OCI-LY3 (cell line): ENCODE measurements around the gene ZSWIM6.
"Not testable (repeated sequence)": the region's sequence is repeated elsewhere in the genome, so short reads cannot be mapped to it uniquely, and the experiment has no call there.

Source experiments
- H2AFZ ChIP-seq: fragments of 200-600, 300-600 bp; shearing (Covaris generic); 2 replicates; pipeline ENCODE4 v1.6.0; 2014; ENCODE audit warnings: antibody characterized with exemption, low read depth, low read length
- H3K27ac ChIP-seq: fragments of 200-600, 300-600 bp; sonication (generic); 2 replicates; pipeline ENCODE4 v1.5.1; 2014; ENCODE audit warnings: mild to moderate bottlenecking, low read length, moderate library complexity, mixed read lengths
- H3K27me3 ChIP-seq: fragments of 200-600, 300-600 bp; sonication (generic); 2 replicates; pipeline ENCODE4 v1.6.1; 2014; ENCODE audit warnings: low read depth, low read length, mixed read lengths
- H3K36me3 ChIP-seq: fragments of 200-600, 300-600 bp; sonication (generic); replicated peaks from 2 replicates; pipeline ENCODE3; 2014; ENCODE audit warnings: low read depth, low read length, mixed read lengths
- H3K4me1 ChIP-seq: fragments of 300-600, 200-600 bp; sonication (generic); 2 replicates; pipeline ENCODE4 v1.6.1; 2014; ENCODE audit warnings: low read length, mixed read lengths
- H3K4me2 ChIP-seq: fragments of 200-600, 300-600 bp; sonication (generic); 2 replicates; pipeline ENCODE4 v1.6.1; 2014; ENCODE audit warnings: low read length, mixed read lengths
- H3K4me3 ChIP-seq: fragments of 300-600, 200-600 bp; sonication (generic); 2 replicates; pipeline ENCODE4 v1.5.1; 2014; ENCODE audit warnings: antibody characterized with exemption, mild to moderate bottlenecking, low read length, moderate library complexity
- H3K79me2 ChIP-seq: fragments of 300-600, 200-600 bp; shearing (Covaris generic); 2 replicates; pipeline ENCODE4 v1.6.1; 2014; ENCODE audit warnings: mild to moderate bottlenecking, low read length, mixed read lengths
- H3K9ac ChIP-seq: fragments of 300-600, 200-600 bp; shearing (Covaris generic); 2 replicates; pipeline ENCODE4 v1.6.0; 2014; ENCODE audit warnings: mild to moderate bottlenecking, low read length, moderate library complexity
- H3K9me3 ChIP-seq: fragments of 200-600, 300-600 bp; shearing (Covaris generic); 2 replicates; pipeline ENCODE4 v1.6.1; 2014; ENCODE audit warnings: low read length, mixed read lengths; ENCODE audit not compliant: insufficient read depth
- H4K20me1 ChIP-seq: fragments of 200-600, 300-600 bp; sonication (generic); 2 replicates; pipeline ENCODE4 v1.6.1; 2016; ENCODE audit warnings: low read length, mixed read lengths; ENCODE audit not compliant: insufficient read depth
- CTCF ChIP-seq: fragments of 200-600, 300-600 bp; sonication (generic); IDR thresholded peaks from 2 replicates; pipeline ENCODE4 v1.5.1; 2014; ENCODE audit warnings: antibody characterized with exemption, low read length, low read depth
- EZH2phosphoT487 ChIP-seq: fragments of 200-600 bp; shearing (Covaris generic); IDR thresholded peaks from 2 replicates; pipeline ENCODE4 v1.6.1; 2018; ENCODE audit warnings: antibody characterized with exemption, mixed run types, low read depth

ZSWIM6 gene

DNA sequence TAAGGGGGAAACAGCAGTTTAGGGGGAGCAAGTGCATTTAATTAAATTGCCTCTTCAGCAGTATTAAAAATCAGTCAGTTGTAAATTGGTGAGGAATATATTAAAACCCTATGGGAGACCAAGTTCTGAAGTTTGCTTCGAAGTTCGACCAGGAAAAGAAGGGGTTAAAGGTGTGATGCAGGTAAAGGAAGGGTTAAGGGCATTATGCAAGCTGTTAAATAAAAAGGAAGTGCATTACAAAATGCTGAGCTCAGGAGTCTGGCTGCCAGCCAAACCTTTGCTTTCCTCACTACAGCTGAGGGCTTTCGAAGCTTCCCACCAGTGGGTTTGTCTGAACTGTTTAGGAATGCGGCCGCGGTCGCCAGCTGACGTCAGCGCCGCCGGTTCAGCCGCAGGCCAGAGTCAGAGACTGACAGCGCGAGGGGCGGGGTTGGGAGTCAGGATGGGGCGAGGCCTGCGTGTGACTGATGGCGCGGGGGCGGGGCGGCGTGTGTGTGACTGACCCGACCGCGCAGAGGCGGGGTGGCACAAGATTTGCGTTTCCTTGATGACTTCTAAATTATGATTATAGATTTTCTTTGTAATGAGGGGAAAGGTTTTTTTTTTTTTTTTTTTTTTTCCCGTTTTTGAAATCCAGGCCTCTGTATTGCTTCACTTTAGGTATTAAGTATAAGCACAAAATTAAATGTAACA is 76.6 kb downstream of the ZSWIM6 start:
- no peaks in the 10 kb centered on the region for H3K9me3 ChIP-seq
- H3K4me2 ChIP-seq: peak overlapping the region; percentile 65
- no peak overlapping the region for H3K27ac ChIP-seq
- H3K36me3 ChIP-seq: no peaks in the 10 kb centered on the region
- peaks cover 30% of the 10 kb centered on the region; the same call in 1 of the 2 replicates for H4K20me1 ChIP-seq
- H3K4me3 ChIP-seq: peak overlapping the region; percentile 75
- H3K4me1 ChIP-seq: peaks cover 17% of the 10 kb centered on the region
- peaks cover 19% of the 10 kb centered on the region for H3K79me2 ChIP-seq
- no peaks in the 10 kb centered on the region for H3K27me3 ChIP-seq
- no peak overlapping the region for H2AFZ ChIP-seq
- TF ChIP-seq EZH2phosphoT487 (no peak), CTCF (no peak)
- H3K9ac ChIP-seq: peak overlapping the region; percentile 49; the same call in 1 of the 2 replicates

DNA sequence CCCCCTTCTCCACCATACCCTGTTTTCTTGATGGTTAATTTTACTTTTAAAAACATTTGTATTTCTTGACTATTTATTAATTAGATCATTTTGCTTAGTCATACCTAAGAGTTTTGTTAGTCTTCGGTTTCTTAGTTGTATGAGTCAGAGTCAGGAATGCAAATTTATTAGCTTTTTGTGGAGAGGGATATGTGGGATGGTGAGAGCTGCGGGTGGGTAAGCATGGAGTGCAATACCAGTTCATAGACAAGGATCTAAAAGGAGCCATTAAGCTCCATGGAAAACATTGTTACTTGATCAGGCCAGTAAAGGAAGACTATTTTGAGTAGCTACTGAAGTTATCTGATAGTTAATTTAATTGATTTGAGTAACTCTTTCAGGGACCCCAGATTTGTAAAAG is 77.5 kb downstream of the ZSWIM6 start:
- Histone ChIP-seq H3K27me3 (no peaks in the 10 kb centered on the region), H3K27ac (no peak overlapping the region), H3K36me3 (no peaks in the 10 kb centered on the region), H3K79me2 (peaks cover 17% of the 10 kb centered on the region), H3K4me3 (peak overlapping the region; percentile 75; the same call in 1 of the 2 replicates), H3K4me1 (peaks cover 17% of the 10 kb centered on the region), H4K20me1 (peaks cover 27% of the 10 kb centered on the region; the same call in 1 of the 2 replicates), H3K9me3 (no peaks in the 10 kb centered on the region), H2AFZ (no peak overlapping the region), H3K9ac (no peak overlapping the region), H3K4me2 (peak overlapping the region; percentile 65)
- TF ChIP-seq EZH2phosphoT487 (no peak), CTCF (no peak)

GRCh38 chr5:61410811-61411210 is 78.8 kb downstream of the ZSWIM6 start:
- Histone ChIP-seq H3K27me3 (no peaks in the 10 kb centered on the region), H3K9me3 (no peaks in the 10 kb centered on the region), H3K4me1 (peaks cover 20% of the 10 kb centered on the region), H4K20me1 (peaks cover 29% of the 10 kb centered on the region; the same call in 1 of the 2 replicates), H3K4me2 (no peak overlapping the region), H3K36me3 (no peaks in the 10 kb centered on the region), H2AFZ (no peak overlapping the region), H3K4me3 (no peak overlapping the region), H3K27ac (no peak overlapping the region), H3K79me2 (peaks cover 26% of the 10 kb centered on the region), H3K9ac (no peak overlapping the region)
- TF ChIP-seq EZH2phosphoT487 (no peak), CTCF (no peak)

DNA sequence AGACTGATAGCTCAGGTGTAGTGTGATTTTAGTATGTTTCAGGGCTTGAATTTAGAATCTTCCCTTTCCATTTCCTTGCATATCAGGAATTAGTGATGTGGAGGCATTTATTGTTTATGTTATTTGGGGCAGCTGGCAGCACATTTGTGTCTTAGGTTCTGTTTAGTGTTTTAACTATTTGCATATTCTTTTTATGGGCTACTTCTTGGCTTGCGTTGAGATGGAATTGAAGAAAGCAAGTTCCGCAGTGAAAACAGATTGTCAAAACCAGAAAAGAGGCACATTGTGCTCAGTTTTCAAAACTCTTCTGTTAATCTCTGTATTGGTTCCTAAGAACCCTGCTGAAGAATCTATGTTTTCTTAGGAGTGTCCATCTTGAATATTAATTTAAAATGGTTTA is 80.3 kb downstream of the ZSWIM6 start:
- H2AFZ ChIP-seq: no peak overlapping the region
- H3K9me3 ChIP-seq: no peaks in the 10 kb centered on the region
- no peaks in the 10 kb centered on the region for H3K27me3 ChIP-seq
- peaks cover 33% of the 10 kb centered on the region for H3K79me2 ChIP-seq
- H3K4me2 ChIP-seq: no peak overlapping the region
- no peaks in the 10 kb centered on the region for H3K36me3 ChIP-seq
- H4K20me1 ChIP-seq: peaks cover 38% of the 10 kb centered on the region
- no peak overlapping the region for H3K9ac ChIP-seq
- TF ChIP-seq CTCF: no peak
- TF ChIP-seq EZH2phosphoT487: no peak
- peaks cover 26% of the 10 kb centered on the region for H3K4me1 ChIP-seq
- H3K27ac ChIP-seq: no peak overlapping the region
- H3K4me3 ChIP-seq: no peak overlapping the region

DNA sequence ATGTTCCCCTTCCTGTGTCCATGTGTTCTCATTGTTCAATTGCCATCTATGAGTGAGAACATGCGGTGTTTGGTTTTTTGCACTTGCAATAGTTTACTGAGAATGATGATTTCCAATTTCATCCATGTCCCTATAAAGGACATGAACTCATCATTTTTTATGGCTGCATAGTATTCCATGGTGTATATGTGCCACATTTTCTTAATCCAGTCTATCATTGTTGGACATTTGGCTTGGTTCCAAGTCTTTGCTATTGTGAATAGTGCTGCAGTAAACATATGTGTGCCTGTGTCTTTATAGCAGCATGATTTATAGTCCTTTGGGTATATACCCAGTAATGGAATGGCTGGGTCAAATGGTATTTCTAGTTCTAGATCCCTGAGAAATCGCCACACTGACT is 81.1 kb downstream of the ZSWIM6 start:
- H3K36me3 ChIP-seq, H3K4me2 ChIP-seq, H3K27ac ChIP-seq, H3K27me3 ChIP-seq, H3K9me3 ChIP-seq, H2AFZ ChIP-seq, H3K9ac ChIP-seq, H3K4me3 ChIP-seq: not testable (repeated sequence)
- peaks cover 24% of the 10 kb centered on the region for H3K4me1 ChIP-seq
- peaks cover 33% of the 10 kb centered on the region for H3K79me2 ChIP-seq
- H4K20me1 ChIP-seq: peaks cover 34% of the 10 kb centered on the region
